GM18519 (cell line): ENCODE results near the gene PRKCD.

ENCODE experiments used
- ATAC-seq: cut with Tn5 transposase; IDR thresholded peaks from one replicate; pipeline ENCODE4 v1.9.1; 2021; ENCODE audit warnings: mild to moderate bottlenecking, moderate library complexity; ENCODE audit not compliant: unreplicated experiment, low FRiP score

Gene PRKCD

GRCh38 chr3:53211706-53212702, 51.0 kb downstream of the PRKCD start:
- ATAC-seq: no peak

GRCh38 chr3:53213276-53213675, 52.3 kb downstream of the PRKCD start:
- no peak for ATAC-seq

- ATAC-seq: no peak
Observed at GRCh38 chr3:53215816-53216215, 54.8 kb downstream of the PRKCD start.

GRCh38 chr3:53216723-53217122, 55.7 kb downstream of the PRKCD start:
- no peak for ATAC-seq

- ATAC-seq: no peak
Observed at GRCh38 chr3:53217175-53217574, 56.2 kb downstream of the PRKCD start.

GRCh38 chr3:53218131-53218530, 57.1 kb downstream of the PRKCD start:
- ATAC-seq: no peak

GRCh38 chr3:53219895-53220483, 59.0 kb downstream of the PRKCD start:
- peak; percentile 60 for ATAC-seq

- ATAC-seq: no peak
Observed at GRCh38 chr3:53221345-53221744, 60.3 kb downstream of the PRKCD start.

GRCh38 chr3:53221827-53222182, 60.8 kb downstream of the PRKCD start:
- no peak for ATAC-seq

- ATAC-seq: no peak
Observed at GRCh38 chr3:53222183-53222901, 61.3 kb downstream of the PRKCD start.

- no peak for ATAC-seq
Observed at GRCh38 chr3:53223025-53223424, 62.0 kb downstream of the PRKCD start.

- no peak for ATAC-seq
Observed at GRCh38 chr3:53223541-53223966, 62.5 kb downstream of the PRKCD start.

GRCh38 chr3:53224026-53224425, 63.0 kb downstream of the PRKCD start:
- no peak for ATAC-seq

GRCh38 chr3:53224536-53224935, 63.5 kb downstream of the PRKCD start:
- no peak for ATAC-seq

GRCh38 chr3:53225181-53225580, 64.2 kb downstream of the PRKCD start:
- ATAC-seq: no peak

GRCh38 chr3:53225651-53226050, 64.6 kb downstream of the PRKCD start:
- no peak for ATAC-seq

- no peak for ATAC-seq
Observed at GRCh38 chr3:53226142-53226840, 65.3 kb downstream of the PRKCD start.

- ATAC-seq: no peak
Observed at GRCh38 chr3:53226841-53227407, 65.9 kb downstream of the PRKCD start.

- ATAC-seq: no peak
Observed at GRCh38 chr3:53227993-53228885, 67.2 kb downstream of the PRKCD start.
